HG02763 (cell line): ENCODE results near the gene CXorf38.
A peak's percentile ranks its signal among the peaks of the same experiment; 100 is the strongest.
"Not testable (repeated sequence)": the region's sequence is repeated elsewhere in the genome, so short reads cannot be mapped to it uniquely, and the experiment has no call there.

Source experiments
- ATAC-seq: cut with Tn5 transposase; IDR thresholded peaks from one replicate; pipeline ENCODE4 v1.9.1; 2021; ENCODE audit warnings: mild to moderate bottlenecking, moderate library complexity; ENCODE audit not compliant: unreplicated experiment

Gene CXorf38

DNA sequence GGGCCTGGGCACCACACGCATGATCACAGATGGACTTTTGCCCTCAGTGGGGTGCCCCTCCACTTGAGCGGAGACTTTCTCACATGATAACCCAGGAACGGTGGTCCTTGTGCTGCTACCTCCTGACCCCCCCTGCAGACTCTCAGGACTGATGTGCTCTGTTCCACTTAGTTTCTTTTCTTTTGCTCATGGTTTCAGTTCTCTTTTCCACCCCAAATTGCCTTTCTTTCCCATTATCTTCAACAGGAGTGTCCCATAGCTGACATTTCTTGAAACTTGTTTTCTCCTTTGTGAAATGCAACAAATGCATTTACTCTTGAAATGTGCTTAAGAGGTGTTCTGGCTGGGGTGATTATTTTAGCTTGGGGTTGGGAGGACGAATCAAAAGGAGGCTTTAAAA lies 15.2 kb downstream of the CXorf38 start:
- ATAC-seq, result no peak

DNA sequence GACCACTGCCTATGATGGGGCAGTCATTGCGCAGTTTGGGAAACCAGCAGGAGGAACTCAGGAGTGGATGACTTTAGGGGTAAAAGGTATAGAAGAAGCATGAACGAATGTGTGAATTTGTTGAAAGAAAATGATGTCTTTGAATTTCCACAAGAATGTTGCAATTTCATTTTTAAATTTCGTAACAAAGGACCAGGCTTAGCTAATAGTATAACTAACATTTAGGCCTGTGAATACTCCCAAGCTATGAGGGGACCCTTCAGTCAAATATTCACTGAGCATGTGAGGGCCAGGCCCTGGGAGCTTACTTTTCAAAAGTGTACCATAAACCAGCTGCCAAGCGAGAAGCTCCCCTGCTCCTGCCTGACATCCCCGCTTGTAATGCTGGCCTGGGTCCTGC lies 18.9 kb downstream of the CXorf38 start:
- ATAC-seq, result no peak

DNA sequence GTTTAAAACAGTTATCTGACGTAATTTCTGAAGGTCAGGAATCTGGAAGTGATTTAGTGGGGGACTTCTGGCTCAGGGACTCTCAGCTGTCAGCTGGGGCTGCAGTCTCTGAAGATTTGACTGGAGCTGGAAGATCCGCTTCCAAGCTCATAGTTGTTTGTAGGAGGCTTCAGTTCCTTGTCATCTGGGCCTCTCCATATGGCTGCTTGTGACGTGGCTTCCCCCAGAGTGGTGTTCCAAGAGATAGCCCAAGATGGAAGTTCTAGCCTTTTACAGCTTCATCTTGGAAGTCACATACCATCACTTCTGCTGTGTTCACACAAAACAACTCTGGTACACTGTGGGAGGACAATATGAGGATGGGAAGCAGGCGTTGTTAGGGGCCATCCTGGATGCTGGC lies 22.1 kb downstream of the CXorf38 start:
- no peak for ATAC-seq

DNA sequence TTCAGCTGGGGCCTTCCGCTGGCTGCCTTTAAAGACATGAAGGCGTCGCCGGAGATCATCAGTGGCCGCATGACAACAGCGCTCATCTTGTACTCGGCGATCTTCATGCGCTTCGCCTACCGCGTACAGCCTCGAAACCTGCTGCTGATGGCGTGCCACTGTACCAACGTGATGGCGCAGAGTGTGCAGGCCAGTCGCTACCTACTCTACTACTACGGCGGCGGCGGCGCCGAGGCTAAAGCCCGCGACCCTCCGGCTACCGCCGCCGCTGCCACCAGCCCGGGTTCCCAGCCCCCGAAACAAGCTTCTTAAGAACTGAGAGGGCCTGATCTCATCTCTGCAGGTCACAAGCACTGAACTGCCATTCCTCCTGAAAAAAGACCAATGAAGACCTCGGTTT lies 23.7 kb downstream of the CXorf38 start:
- ATAC-seq, result no peak

DNA sequence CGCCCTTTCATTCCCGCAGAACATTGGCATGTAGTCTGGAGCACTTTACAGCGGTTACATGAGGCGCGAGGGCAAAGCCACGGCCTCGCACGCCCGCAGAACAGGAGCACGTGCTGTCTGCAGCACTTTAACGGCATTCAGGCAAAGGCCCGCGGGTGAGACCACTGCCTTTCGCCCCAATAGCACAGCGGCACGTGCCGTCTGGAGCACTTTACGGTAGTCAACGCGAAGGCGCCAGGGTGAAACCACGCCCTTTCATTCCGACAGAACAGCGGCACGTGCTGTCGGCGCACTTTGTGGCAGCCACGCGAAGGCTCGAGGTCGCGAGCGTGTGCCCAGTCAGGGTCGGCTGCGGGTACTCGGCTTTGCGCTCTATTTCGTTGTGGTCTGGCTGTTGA lies 24.2 kb downstream of the CXorf38 start, which contains the start of gene MPC1L:
Gene MPC1L, plus strand, starts transcription at position 290 of the 398 bp plus-strand sequence. CDS start 138 bp downstream, outside the sequence.
- no peak for ATAC-seq

DNA sequence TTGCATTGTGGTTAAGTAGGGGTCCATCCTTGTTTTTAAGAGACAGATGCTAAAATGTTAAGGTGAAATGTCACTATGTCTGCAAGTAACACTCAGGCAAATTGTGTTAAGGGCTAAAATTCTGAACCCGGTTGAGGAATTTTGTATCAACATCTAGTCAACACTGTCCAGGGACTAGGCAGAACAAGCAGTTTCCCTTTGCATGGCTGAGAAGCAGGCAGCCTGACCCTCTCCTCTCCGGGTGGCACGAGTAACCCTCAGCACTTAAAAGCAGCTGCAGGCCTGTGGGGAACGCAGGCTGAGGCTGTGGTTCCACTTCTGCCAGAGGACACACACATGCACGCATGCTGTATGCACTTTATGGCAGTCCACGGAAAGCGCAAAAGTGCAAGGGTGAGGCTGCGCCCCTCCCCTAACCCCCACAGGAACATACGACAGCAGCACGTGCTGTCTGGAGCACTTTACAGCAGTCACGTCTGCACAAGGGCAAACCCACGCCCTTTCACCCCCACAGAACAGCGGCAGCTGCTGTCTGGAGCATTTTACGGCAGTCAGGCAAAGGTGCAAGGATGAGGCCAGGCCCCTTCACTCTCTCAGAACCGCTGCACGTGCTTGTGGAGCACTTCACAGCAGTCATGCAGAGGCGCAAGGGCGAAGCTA lies 24.8 kb downstream of the CXorf38 start:
- no peak for ATAC-seq

DNA sequence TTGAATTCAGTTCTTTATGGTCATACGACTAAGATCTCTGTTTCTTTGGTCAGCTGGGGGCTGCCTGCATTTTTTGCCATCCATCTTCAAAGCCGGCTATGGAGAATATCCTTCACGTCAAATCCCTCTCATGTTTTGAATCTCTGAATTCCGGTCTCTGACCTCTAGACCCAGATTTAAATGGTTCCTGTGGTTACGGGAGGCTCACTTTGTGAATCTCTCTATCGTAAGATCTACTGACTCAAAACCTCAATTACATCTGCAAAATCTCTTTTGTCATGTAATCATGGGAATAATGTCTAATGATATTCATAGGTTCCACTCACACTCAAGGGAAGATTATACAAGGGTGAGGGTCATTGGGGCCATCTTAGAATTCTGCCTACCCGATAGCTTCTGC lies 29.8 kb downstream of the CXorf38 start:
- no peak for ATAC-seq

DNA sequence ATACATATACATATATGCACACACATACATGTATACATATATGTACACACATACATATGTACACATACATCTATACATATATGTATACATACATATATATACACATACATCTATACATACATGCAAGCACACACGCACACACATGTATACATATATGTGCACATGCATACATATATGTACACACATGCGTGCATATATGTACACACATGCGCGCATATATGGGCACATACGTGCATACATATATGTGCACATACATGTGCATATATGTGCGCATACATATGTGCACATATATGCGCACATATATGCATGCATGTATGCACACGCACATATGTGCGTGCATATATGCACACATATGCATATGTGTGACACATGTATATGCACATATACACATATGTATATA lies 31.4 kb downstream of the CXorf38 start:
- ATAC-seq, result no peak

DNA sequence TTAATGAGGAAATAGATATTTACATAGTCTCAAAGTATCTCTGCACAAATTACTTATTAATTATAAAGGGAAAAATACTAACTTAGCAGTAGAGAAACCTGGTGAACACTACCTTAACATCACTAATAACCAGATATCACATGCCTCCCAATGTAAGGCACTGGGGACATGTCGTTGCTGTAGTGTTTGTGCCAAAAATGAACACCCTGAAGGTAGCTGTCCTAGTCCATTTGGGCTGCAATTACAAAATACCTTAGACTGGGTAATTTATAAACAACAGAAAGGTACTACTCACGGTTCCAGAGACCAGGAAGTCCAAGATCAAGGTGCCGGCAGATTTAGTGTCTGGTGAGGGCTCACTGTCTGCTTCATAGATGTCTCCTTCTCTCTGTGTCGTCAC lies 34.9 kb downstream of the CXorf38 start:
- ATAC-seq, result no peak

DNA sequence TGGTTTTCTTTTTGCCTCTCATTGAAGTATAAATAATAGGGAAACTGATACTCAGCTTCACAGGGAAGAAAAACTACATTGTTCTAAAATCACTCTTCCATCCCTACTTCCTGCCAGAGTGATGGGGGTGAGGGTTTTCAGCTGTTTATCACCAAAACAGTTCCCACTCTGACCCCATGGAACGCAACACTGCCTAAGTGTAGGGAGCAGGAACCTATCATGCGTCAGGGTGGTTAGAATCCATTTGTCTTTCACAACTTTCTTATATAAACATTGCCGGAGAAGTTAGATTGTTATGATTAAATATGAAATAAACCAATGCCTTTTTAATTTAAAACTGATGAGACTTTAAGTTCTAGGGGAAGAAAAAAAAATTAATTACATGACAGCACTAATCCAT lies 40.0 kb downstream of the CXorf38 start:
- no peak for ATAC-seq

DNA sequence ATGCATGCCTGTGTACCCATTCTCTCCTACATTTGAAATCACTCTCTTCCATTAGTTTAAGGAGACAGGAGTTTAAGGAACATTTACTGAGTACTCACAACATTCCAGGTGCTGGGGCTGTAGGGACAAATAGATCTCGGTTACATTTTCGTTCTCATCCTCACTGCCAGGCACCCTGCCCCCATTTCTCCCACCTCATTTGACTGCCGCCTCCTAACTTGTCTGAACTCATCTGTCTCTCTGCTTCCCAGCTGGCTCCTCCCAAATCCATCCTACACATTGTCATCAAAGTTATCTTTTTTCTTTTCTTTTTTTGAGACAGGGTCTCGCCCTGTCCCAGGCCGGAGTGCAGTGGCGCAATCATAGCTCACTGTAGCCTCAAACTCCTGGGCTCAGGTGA lies 43.9 kb downstream of the CXorf38 start:
- ATAC-seq, result no peak

DNA sequence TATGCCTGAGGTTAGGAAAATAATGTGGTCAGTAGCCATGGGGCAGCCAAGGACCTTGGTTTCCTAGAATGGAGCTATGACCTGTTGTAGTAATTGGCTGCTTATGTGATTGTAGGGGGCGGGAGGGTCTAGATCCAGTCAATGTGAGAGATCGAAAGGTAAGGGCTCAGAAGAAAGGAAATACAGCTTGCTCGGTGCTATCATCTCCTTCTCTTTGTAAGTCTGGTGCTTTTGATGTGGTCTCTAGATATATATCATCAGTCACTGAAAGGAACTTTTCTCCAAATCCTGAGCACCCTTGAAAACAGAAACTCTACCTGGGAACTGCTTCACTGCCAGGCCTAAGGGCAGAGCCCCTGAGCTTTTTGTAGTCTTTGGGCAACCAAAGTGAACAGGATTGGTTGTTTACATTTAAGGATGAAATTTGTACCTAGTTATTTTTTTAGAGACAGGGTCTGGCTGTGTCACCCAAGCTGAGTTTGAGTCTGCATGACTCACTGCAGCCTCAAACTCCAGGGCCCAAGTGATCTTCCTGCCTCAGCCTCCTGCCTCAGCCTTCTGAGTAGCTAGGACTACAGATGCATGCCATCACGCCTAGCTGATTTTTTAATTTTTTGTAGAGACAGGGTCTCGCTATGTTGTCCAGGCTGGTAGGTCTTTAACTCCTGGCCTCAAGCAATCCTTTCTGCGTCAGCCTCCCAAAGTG lies 57.6 kb downstream of the CXorf38 start:
- ATAC-seq, result not testable (repeated sequence)

DNA sequence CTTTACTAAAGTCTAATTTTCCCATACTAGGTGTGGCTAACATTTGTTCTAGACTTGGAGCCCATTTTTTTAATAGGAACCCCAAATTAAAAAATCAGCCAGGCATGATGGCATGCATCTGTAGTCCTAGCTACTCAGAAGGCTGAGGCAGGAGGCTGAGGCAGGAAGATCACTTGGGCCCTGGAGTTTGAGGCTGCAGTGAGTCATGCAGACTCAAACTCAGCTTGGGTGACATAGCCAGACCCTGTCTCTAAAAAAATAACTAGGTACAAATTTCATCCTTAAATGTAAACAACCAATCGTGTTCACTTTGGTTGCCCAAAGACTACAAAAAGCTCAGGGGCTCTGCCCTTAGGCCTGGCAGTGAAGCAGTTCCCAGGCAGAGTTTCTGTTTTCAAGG lies 59.7 kb downstream of the CXorf38 start:
- ATAC-seq, result not testable (repeated sequence)

DNA sequence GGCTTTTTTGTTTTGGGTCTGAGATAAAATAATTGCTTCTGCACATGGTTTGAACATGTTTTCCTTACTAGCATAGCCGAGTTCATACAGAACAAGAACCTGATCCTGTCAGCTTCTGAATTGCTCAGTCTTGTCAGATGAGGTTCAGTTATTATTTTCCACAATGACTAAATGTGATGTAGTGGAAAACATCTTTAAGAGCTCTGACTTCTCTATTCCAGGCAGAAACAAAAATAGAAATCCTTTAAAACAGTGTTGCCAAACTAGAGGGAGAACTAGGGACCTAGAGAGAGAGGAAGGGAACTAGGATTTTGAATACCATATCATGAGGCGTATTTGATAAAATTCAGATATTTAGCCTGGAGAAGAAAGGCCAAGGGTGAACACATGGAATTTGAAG lies 64.5 kb downstream of the CXorf38 start:
- ATAC-seq, result no peak

DNA sequence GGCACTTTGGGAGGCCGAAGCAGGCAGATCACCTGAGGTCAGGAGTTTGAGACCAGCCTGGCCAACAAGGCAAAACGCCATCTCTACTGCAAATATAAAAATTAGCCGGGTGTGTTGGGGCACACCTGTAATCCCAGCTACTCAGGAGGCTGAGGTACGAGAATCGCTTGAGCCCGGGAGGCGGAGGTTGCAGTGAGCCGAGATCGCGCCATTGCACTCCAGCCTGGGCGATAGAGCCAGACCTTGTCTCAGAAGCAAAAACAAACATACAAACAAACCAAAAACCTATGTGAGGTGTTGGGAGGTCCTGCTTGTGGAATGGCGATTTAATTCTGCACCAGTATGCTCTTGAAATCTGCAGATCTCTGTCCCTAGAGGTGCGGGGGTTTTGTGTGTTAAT lies 65.2 kb downstream of the CXorf38 start:
- not testable (repeated sequence) for ATAC-seq

DNA sequence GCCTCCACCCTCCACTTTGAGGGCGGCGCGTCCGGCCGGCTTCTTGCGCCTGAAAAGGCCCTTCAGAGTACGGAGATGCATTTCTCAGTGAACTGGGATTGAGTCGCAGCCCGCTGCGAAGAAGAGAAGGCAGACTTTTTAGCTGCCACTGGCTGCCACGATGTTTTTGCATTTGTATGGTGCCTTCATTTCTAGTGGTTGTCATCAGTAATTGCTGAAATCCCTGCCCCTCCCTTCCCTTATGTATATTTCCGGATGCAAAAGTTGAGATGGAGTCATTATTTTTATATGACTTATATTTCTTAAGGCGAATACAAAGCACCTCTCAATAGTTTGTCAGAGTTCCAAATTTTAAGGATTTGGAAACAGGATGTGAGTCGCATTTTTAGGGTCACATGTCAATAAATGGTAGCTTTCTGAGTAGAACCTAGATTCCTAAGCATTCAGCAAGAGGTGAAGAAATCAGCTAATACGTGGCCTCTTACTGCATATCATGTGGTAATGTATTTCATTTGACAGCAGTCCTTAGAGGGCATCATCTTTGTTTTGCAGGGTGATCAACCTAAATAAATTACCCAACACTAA lies 65.9 kb downstream of the CXorf38 start:
- no peak for ATAC-seq

DNA sequence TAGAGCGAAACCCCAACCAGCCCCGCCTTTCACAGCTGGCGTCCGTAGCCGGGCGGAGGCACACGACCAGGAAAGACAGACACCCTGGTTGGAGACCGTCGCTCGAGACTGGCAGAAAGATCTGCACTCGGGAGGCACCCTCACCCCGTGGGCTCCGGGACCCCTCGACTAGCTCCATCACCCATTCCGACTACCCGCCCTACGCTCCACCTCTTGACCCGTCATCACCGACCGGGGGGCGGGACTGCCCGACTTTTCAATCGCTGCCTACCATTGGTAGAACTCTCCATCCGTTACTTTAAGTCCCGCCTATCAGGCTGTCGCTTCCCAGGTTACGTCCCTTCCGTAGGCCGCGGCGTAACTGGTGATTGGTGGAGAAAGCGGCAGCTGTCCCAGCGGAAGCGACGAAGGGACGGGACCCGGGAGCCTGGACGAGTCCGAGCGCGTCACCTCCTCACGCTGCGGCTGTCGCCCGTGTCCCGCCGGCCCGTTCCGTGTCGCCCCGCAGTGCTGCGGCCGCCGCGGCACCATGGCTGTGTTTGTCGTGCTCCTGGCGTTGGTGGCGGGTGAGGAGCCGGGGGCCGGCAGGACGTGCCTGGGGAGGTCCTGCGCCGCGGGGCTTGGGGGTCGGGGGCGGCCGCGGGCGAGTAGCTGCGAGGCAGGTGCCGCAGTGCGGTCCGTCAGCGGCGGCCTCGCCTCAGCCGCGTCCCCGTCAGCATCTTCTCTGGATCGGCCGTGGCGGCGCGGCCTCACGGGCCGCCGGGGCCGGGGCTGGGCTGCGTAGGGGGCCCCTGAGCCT lies 66.6 kb downstream of the CXorf38 start, which contains the start of gene ATP6AP2:
Gene ATP6AP2, plus strand, starts transcription at position 434 of the 799 bp plus-strand sequence. Its CDS starts 96 bp downstream, at position 530.
- peak; percentile 93 for ATAC-seq

DNA sequence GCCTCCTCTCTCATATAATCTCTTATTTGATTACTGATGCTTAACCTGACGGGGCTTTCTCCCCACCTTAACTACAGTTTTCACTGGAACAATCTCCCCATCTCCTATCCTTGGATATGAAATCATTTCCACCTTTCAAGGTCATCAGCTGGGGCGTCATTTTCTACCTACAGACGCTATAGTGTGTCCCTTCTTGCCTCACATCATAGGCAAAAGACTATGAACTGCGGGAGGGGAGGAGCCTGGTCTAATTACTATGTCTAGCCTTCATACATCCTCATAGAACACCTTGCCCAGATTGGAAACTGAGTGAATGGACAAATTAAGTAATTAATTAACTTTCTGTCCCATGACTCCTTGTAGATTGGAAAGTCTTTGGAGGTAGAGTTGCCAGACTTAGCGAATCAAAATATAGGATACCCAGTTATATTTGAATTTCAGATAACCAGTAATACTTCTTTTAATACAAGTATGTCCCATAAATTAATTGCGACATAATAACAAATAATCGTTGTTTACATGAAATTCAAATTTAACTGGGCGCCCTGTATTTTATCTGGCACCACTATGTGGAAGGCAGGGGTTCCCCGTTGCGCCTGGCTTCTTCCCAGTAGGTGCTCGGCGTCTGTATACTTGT lies 67.3 kb downstream of the CXorf38 start:
- peak; percentile 41 for ATAC-seq

DNA sequence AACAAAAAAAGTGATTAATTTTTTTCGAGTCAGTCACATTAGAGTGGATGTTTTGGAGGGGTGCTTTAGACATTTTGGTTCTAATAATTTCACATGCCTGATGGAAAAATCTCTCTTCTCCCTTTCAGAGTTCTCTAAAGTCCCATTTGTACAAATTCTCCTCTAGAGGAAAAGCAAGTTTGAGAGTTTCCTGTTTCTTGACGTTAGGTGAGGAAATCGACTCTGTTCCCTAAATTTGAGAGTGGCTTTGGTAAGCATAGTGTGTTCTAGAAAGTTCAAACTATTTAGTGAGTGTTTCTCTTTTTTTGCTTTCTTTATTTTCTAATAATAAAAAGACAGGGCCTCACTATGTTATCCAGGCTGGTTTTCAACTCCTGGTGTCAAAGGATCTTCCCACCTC lies 68.2 kb downstream of the CXorf38 start:
- no peak for ATAC-seq

DNA sequence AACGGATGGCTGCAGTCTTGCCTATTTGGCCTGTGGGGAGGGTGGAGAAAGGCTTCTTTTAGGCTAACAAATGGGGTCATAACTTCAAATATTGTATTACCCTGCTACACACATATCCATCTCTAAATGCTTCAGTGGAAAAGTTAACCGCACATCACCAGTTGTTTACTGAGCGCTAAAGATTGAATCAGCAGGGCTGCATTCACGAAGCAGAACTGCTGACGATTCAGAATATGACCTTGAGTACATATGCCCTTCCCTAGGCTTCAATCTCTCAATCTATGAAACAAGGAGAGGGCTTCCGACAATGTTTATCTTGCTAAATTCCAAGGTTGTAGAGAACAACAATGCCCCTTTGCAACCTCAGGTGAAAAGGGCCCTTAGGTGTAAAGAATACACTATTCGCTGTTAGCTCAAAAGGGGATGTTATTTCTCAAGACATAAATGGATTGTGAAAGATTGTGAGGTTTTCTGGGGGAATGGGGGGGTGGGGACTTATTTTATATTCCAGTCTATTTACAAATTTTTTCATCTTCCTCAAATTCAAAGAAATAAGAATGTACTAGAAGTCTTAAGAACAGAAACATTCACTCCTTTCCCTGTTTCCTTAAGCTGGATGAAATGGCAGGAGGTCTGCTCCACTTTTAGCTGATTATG lies 69.2 kb downstream of the CXorf38 start:
- no peak for ATAC-seq
